GM21515 (cell line): ENCODE measurements around the gene TRPM4.
"Not testable (repeated sequence)": the region's sequence is repeated elsewhere in the genome, so short reads cannot be mapped to it uniquely, and the experiment has no call there.

Source experiments
- ATAC-seq: cut with Tn5 transposase; IDR thresholded peaks from one replicate; pipeline ENCODE4 v1.9.1; 2021; ENCODE audit not compliant: unreplicated experiment

The TRPM4 gene

GRCh38 chr19:49157445-49158224 lies at the start of gene TRPM4:
TRPM4 (plus strand) TSS chr19:49157792; CDS start chr19:49157867, 75 bp downstream.
- ATAC-seq, result no peak

DNA sequence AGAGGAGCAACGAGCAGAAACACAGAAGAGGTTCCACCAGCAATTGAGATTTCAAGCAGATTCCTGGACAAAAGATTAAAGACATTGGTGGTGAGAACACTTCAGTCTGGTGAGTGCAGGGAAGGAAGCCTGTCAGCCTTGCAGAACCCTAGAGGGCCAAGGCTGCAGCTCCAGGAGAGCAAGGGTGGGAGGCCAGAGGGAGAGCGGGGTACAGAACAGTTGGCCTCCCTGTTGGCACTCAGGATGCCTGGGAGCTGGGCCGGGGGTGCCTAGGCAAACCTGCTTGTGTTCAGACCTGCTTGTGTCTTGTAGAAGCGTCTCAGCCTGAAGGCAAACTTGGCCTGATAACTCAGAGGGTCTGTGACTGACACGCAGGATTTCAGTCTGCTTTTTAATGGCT lies 48.5 kb upstream of the TRPM4 start:
- ATAC-seq, result no peak

GRCh38 chr19:49109569-49110233 lies 47.9 kb upstream of the TRPM4 start:
- ATAC-seq, result no peak

- ATAC-seq, result no peak
Observed at GRCh38 chr19:49110567-49110966, 47.0 kb upstream of the TRPM4 start.

GRCh38 chr19:49111218-49111998 lies 46.2 kb upstream of the TRPM4 start:
- ATAC-seq, result no peak

GRCh38 chr19:49113762-49114629 lies 43.6 kb upstream of the TRPM4 start, which contains the start of gene LIN7B:
LIN7B (plus strand) TSS chr19:49114370; CDS start chr19:49114405, 35 bp downstream.
- ATAC-seq, result peak; percentile 51

DNA sequence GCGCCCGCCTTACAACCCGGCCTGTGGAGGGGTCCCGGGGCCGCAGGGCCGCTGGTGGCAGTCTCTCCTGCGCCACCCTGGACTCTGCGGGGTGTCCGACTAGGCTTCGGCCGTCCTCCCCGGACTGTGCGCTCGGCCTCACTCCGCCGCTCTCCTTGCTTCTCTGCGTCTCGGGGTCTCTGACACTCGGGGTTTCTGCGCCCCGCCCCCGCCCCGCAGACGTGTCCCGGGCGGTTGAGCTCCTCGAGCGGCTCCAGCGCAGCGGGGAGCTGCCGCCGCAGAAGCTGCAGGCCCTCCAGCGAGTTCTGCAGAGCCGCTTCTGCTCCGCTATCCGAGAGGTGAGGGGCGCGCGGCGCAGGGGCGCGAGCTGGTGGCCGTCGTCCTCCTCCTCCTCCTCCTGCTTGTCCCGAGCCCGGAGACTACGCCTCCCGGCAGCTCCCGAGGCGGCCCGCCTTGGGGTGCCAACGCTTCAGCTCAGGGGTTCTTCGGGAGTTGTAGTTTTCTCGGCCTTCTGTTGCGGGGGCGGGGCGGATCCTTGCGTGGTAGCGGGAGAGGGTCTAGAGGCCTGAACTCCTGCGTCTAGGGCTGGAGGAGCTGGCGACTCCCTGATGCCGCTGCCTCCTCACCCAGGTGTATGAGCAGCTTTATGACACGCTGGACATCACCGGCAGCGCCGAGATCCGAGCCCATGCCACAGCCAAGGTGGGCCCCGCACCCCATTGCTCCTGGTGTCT lies 42.8 kb upstream of the TRPM4 start:
- no peak for ATAC-seq

- ATAC-seq, result no peak
Observed at GRCh38 chr19:49116544-49116943, 41.0 kb upstream of the TRPM4 start.

- ATAC-seq, result no peak
Observed at GRCh38 chr19:49117677-49118564, 39.7 kb upstream of the TRPM4 start.

DNA sequence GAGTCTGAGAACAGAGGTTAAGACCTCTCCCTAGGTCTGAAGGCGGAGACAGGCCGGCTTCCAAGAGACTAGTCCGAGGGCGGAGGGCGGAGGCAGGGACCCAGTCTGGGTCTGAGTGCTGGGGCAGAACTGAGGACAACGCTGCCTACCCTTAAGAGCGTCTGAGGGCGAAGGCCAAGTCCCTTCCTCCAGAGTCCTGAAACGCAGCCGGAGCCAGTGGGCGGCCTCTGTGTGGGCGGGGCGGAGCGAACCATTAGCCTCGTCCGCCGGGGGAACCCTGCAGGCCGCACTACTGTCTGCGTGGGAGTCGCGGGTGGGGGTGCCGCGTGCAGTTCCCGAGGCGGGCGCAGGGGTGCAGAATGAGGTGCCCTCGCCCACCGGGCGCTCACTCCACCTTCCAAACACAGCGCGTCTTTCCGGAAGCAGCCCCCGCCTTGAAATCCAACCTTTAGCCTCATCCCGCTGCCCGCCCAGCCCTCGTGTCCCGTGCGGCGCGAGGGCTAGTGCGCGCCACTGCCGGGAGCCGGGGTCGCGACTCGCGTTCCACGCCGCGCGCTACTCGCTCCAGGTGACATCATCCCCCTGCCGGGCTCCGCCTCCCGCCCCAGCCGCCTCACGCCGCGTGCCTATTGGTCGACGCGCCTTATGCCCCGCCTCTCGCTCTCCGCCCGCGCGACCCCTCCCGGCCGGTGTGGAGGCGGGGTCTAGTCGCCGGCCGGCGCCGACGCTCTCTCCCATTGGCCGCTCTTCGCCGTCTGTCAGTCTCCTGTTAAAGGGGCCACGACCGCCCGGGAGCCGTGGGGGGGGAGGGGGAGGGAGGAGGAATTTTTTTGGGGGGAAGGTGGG lies 38.8 kb upstream of the TRPM4 start, which contains the start of gene C19orf73:
TSS of gene C19orf73 (minus strand) at position 579 of the 846 bp plus-strand sequence. CDS start at position 458, 121 bp downstream.
- peak; percentile 69 for ATAC-seq

- ATAC-seq, result no peak
Observed at GRCh38 chr19:49119411-49120324, 37.9 kb upstream of the TRPM4 start, which contains the start of gene PPFIA3. PPFIA3 (plus strand) TSS chr19:49119544; CDS start chr19:49127874, 8,330 bp downstream.

DNA sequence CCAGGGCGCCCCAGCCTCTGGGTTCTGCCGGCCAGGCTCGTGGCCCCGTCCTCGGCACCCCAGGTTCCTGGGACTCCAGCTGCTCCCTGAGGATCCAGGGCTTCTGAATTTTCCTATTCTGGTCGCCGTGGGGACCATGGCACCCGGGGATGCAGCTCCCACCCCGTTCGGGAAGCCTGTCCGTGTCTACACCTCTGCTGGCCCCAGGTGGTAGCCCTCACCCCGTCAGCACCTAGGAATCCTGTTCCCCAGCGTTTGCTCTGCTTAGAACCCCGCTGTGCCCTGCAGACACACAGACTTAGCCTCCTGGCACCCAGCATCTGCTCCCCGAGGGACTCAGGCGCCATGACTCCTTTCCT lies 37.3 kb upstream of the TRPM4 start:
- no peak for ATAC-seq

GRCh38 chr19:49120868-49121267 lies 36.7 kb upstream of the TRPM4 start:
- ATAC-seq, result no peak

DNA sequence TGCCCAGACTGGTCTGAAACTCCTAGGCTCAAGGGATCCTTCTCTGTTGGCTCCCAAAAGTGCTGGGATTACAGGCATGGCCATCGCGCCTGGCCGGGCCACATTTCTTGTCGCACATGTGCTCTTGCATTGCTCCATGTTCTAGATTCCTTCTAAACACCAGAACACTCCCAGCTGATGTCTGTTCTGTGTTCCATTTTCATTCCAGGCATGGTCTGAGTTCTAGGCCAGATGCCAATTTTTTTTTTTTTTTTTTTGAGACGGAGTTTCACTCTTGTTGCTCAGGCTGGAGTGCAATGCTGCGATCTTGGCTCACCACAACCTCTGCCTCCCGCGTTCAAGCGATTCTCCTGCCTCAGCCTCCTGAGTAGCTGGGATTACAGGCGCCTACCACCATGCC lies 35.8 kb upstream of the TRPM4 start:
- not testable (repeated sequence) for ATAC-seq

DNA sequence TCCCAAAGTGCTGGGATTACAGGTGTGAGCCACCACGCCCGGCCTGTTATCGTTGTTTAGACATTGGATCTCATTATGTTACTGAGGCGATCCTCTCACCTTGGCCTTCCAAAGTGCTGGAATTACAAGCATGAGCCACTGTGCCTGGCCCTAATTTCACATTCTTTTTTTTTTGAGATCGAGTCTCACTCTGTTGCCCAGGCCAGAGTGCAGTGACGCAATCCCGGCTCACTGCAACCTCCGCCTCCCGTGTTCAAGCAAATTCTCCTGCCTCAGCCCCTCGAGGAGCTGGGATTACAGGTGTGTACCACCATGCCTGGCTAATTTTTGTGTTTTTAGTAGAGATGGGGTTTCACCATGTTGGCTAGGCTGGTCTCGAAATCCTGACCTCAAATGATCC lies 34.3 kb upstream of the TRPM4 start:
- not testable (repeated sequence) for ATAC-seq

DNA sequence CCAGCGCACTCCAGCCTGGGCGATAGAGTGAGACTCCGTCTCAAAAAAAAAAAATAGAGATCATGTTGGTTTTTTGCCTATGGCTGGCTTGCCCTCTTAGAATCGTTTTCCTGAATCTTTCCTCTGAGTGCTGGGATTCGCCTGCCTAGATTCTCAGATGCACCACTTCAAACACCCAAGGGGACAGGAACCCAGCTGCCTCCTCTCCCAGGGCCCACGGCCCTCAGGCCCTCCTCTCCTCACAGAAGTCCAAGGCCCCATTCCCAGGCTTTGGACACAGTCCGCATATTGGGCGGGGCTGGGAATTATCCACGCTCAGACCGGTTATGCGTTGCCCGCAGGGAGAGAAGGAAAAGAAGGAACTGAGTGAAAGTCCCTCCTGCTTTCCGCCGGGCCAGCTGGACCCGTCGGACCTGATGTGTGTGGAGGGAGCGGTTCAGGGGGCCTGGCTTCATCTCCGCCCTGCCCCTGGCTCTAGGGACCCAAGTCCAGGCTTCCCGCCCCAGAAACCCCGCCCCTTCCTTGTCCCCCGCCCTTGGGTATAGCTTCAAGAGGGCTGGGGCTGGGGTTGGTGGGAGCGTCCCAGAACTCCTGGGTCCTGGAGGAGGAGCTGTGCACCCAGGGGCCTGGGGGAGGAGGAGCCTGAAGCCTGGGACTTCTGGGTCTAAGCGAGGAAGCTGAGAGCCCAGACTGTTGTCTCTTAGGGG lies 32.4 kb upstream of the TRPM4 start:
- ATAC-seq, result no peak
